GM19455 (cell line): ENCODE measurements around the gene ERCC6.

Experiments used
- ATAC-seq: cut with Tn5 transposase; IDR thresholded peaks from one replicate; pipeline ENCODE4 v1.9.1; 2021; ENCODE audit not compliant: unreplicated experiment

Gene ERCC6

GRCh38 chr10:49549640-49550346 is 10.9 kb upstream of the ERCC6 start:
- ATAC-seq, result no peak

- no peak for ATAC-seq
Observed at GRCh38 chr10:49543604-49544003, 4.7 kb upstream of the ERCC6 start.

GRCh38 chr10:49542353-49542752 is 3.4 kb upstream of the ERCC6 start:
- no peak for ATAC-seq

GRCh38 chr10:49541762-49542161 is 2.8 kb upstream of the ERCC6 start:
- no peak for ATAC-seq

- ATAC-seq, result no peak
Observed at GRCh38 chr10:49540056-49540797, 1.3 kb upstream of the ERCC6 start.

GRCh38 chr10:49539320-49539885 is 482 bp upstream of the ERCC6 start:
- peak; percentile 1 for ATAC-seq

GRCh38 chr10:49534670-49535381 is 4.1 kb downstream of the ERCC6 start:
- peak; percentile 50 for ATAC-seq

GRCh38 chr10:49532461-49532860 is 6.5 kb downstream of the ERCC6 start:
- ATAC-seq, result no peak

GRCh38 chr10:49528977-49529506 is 9.9 kb downstream of the ERCC6 start:
- ATAC-seq, result no peak

GRCh38 chr10:49527850-49528249 is 11.1 kb downstream of the ERCC6 start:
- no peak for ATAC-seq

- ATAC-seq, result no peak
Observed at GRCh38 chr10:49527061-49527460, 11.9 kb downstream of the ERCC6 start.

- ATAC-seq, result no peak
Observed at GRCh38 chr10:49526619-49527018, 12.3 kb downstream of the ERCC6 start.

GRCh38 chr10:49524496-49524895 is 14.4 kb downstream of the ERCC6 start:
- ATAC-seq, result no peak

GRCh38 chr10:49523301-49523700 is 15.6 kb downstream of the ERCC6 start:
- ATAC-seq, result no peak

GRCh38 chr10:49521062-49521461 is 17.9 kb downstream of the ERCC6 start:
- no peak for ATAC-seq

GRCh38 chr10:49520122-49520775 is 18.7 kb downstream of the ERCC6 start:
- ATAC-seq, result no peak

GRCh38 chr10:49519717-49520116 is 19.2 kb downstream of the ERCC6 start:
- no peak for ATAC-seq

- no peak for ATAC-seq
Observed at GRCh38 chr10:49518982-49519578, 19.8 kb downstream of the ERCC6 start.

- ATAC-seq, result no peak
Observed at GRCh38 chr10:49518566-49518965, 20.4 kb downstream of the ERCC6 start.

GRCh38 chr10:49516216-49516970 is 22.5 kb downstream of the ERCC6 start:
- ATAC-seq, result no peak
